Activated T-helper 1 cell treated with anti-CD3 and anti-CD28 coated beads, Interleukin-2, amount 50 U/mL, for 16 hours (primary cell): ENCODE measurements around the gene CACNA1I.
"Not testable (repeated sequence)": the region's sequence is repeated elsewhere in the genome, so short reads cannot be mapped to it uniquely, and the experiment has no call there.

ENCODE experiments used
- DNase-seq, 2 donors: peaks; one replicate each; pipeline ENCODE4 v3.0.0-alpha.2; 2020; ENCODE audit warnings: low read depth in 1 of 2, low spot score in 1 of 2

Gene CACNA1I

GRCh38 chr22:39731881-39732555 is 161.5 kb downstream of the CACNA1I start:
- no peak for DNase-seq

DNA sequence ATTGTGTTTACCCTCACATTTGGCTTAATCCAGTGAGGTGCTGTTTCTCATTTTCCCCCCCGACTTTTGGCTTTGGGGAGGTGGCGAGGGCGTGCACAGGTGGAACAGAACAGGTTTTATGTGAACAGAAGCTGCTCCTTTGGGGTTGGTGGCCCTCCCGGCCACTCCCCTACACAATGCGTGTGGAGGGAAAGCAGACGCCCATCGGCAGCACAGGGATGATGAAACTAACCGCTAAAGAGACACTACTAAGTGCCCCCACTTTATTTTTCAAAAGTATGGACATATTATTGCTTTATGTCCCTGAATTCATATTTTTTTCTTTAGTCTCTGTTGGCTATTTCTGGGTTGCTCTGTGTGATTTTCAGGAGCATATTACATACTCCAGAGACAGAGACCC is 162.1 kb downstream of the CACNA1I start:
- no peak for DNase-seq

DNA sequence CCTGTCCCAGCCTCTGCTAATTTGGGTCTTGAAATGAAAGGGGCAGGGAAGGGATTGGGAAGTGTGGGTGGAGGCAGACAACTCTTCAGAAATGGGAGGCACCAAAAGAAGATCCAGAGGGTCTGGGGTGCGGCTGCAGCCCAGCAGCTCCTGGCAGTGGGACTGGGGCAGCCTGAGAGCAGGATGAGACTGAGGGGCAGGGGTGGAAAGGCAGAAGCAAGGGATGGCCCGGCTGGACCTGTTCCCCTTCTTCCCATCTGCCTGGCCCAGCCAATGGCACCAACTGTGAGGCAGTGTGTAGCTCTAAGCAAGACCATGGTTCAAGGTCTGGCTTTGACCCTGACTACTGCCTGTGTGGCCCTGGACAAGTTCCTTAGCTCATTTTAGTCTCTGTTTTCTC is 162.6 kb downstream of the CACNA1I start:
- no peak for DNase-seq

- DNase-seq: not testable (repeated sequence)
Observed at GRCh38 chr22:39734046-39734445, 163.5 kb downstream of the CACNA1I start.

DNA sequence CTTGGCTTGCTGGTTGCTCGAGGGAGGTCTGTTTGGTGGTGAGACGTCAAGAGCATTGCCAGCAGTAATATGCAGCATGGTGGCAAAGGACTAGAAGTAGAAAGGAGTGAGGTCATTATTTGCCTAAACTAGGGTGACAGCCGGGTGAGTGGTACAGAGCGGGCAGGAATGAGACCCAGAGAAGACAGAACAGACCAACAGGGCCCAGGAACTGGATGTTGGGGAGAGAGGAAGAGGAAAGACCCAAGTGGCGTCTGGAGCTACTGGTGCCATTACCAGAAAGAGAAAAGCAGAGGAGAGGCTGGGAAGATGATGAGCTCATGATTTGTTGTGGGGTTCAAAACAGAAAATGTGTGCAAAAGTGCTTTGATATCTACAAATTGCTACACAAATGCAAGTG is 164.3 kb downstream of the CACNA1I start:
- no peak for DNase-seq

DNA sequence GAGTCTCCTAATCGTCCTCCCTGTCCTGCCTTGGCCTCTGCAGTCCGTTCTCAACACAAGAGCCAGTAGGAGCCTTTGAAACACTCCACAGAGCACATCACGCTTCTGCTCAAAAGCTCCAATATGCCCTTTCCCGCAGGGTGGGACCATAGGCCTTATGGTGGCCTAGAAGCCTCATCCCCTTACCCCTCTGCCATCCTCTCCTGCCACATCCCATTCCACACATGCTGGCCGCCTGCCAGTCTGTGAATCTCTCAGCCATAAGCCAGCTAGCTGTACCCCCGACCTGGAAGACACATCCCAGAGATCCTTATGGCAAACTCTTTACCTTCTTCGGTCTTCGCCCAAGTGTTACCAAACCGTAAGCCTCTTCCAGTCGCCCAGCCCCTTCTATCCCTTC is 165.2 kb downstream of the CACNA1I start:
- DNase-seq: no peak

DNA sequence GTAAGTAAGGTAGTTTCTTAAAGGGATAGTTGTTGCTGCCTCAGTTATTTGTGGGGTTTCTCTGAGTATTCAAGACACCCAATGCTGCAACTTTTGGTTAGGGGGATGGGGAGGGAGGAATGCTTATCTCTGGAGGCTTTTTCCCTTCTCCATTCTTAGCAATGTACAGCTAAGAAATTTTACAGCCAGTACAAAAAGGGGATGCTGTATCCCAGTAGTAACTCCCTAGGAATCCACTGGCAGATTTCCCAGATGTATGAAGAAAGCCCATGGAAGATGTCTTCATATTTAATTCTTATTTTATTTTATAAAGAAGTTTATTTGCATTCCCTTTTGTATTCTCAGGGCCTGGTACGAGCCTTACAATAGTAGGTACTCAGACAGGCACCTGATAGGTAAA is 168.2 kb downstream of the CACNA1I start:
- DNase-seq: no peak
